Type B pancreatic cell (in vitro differentiated cells): ENCODE measurements around the gene EPOP. TPM values are rescaled to one million over a fixed set of nuclear protein-coding genes. Genes with fewer than 3 reads are reported as not detected.
"Not testable (repeated sequence)": the region's sequence is repeated elsewhere in the genome, so short reads cannot be mapped to it uniquely, and the experiment has no call there.

Source experiments
- DNase-seq: peaks from one replicate; pipeline ENCODE4 v3.0.0; 2021; ENCODE audit warnings: mixed read lengths; ENCODE audit not compliant: unreplicated experiment; ENCODE audit errors: extremely low spot score
- H3K27ac Mint-ChIP-seq: 2 replicates; pipeline ENCODE4 v1.8.0; 2021; ENCODE audit warnings: mild to moderate bottlenecking, mixed read lengths
- H3K27me3 Mint-ChIP-seq: 2 replicates; pipeline ENCODE4 v1.8.0; 2021; ENCODE audit warnings: mixed read lengths
- H3K36me3 Mint-ChIP-seq: 2 replicates; pipeline ENCODE4 v1.8.0; 2021; ENCODE audit warnings: mixed read lengths
- H3K4me1 Mint-ChIP-seq: one replicate; pipeline ENCODE4 v1.8.0; 2021; ENCODE audit warnings: mixed read lengths; ENCODE audit not compliant: unreplicated experiment
- H3K4me3 Mint-ChIP-seq: 2 replicates; pipeline ENCODE4 v1.8.0; 2021; ENCODE audit warnings: mild to moderate bottlenecking, mixed read lengths
- H3K9me3 Mint-ChIP-seq: 2 replicates; pipeline ENCODE4 v1.8.0; 2021; ENCODE audit warnings: mixed read lengths
- microRNA-seq: library from miRNA; unstranded; fragments of <30 nt; microRNA quantifications from one replicate; pipeline ENCODE4, GENCODE V29; 2020
- total RNA-seq: library from RNA; stranded (reverse); gene quantifications from 2 replicates; pipeline ENCODE4 v1.2.1, GENCODE V29; 2021; ENCODE audit warnings: low replicate concordance
- TF ChIP-seq, protein P1 (sequence below): fragments of 200-600 bp; sonication (generic); conservative IDR thresholded peaks from 2 replicates; pipeline ENCODE4 v1.5.0; 2021; ENCODE audit warnings: antibody characterized with exemption, mild to moderate bottlenecking

The EPOP gene
- total RNA-seq, 1 donor from 2014 or later = 6.2 TPM

DNA sequence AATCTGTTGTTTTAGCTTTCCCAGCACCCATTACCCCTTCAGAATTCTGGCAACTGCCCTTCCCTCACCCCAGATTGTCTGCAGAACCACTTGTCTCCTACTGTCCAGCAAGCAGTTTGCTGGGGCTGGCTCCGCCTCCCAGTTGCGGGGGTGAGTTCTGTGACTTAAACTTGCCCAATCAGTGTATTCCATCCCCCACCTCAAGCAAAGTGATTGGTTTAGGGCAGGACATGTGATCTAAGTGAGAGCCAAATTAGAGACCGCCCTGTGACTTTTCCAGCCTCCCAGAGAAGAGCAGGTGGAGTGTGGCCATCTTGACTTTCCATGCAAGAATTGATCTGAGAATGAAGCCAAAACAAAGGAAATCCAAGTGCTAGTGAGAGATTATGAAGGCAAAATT, 46.3 kb downstream of the EPOP start:
- no peak for DNase-seq
- H3K27ac Mint-ChIP-seq = no peak overlapping the region
- no peaks in the 10 kb centered on the region for H3K4me1 Mint-ChIP-seq
- H3K4me3 Mint-ChIP-seq = no peak overlapping the region
- TF ChIP-seq, protein P1, sequence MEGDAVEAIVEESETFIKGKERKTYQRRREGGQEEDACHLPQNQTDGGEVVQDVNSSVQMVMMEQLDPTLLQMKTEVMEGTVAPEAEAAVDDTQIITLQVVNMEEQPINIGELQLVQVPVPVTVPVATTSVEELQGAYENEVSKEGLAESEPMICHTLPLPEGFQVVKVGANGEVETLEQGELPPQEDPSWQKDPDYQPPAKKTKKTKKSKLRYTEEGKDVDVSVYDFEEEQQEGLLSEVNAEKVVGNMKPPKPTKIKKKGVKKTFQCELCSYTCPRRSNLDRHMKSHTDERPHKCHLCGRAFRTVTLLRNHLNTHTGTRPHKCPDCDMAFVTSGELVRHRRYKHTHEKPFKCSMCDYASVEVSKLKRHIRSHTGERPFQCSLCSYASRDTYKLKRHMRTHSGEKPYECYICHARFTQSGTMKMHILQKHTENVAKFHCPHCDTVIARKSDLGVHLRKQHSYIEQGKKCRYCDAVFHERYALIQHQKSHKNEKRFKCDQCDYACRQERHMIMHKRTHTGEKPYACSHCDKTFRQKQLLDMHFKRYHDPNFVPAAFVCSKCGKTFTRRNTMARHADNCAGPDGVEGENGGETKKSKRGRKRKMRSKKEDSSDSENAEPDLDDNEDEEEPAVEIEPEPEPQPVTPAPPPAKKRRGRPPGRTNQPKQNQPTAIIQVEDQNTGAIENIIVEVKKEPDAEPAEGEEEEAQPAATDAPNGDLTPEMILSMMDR = no peak
- H3K36me3 Mint-ChIP-seq = no peaks in the 10 kb centered on the region
- H3K27me3 Mint-ChIP-seq = no peaks in the 10 kb centered on the region
- no peaks in the 10 kb centered on the region for H3K9me3 Mint-ChIP-seq

DNA sequence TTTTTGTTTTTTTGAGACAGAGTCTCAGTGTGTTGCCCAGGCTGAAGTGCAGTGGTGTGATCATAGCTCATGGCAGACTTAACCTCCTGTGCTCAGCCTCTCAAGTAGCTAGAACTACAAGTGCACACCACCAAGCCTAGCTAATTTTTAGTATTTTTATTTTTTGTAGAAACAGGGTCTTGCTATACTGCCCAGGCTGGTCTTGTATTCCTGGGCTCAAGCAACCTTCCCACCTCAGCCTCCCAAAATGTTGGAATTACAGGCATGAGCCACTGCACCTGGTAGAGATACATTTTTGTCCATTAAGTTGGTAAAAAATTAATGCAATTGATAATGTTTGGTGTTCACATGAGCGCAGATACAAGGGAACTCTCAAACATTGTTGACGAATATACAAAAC, 46.8 kb downstream of the EPOP start:
- Mint-ChIP-seq H3K9me3 (no peaks in the 10 kb centered on the region), H3K27ac (no peak overlapping the region), H3K4me3 (no peak overlapping the region), H3K27me3 (no peaks in the 10 kb centered on the region), H3K36me3 (no peaks in the 10 kb centered on the region), H3K4me1 (no peaks in the 10 kb centered on the region)
- TF ChIP-seq, protein P1 = no peak
- no peak for DNase-seq

DNA sequence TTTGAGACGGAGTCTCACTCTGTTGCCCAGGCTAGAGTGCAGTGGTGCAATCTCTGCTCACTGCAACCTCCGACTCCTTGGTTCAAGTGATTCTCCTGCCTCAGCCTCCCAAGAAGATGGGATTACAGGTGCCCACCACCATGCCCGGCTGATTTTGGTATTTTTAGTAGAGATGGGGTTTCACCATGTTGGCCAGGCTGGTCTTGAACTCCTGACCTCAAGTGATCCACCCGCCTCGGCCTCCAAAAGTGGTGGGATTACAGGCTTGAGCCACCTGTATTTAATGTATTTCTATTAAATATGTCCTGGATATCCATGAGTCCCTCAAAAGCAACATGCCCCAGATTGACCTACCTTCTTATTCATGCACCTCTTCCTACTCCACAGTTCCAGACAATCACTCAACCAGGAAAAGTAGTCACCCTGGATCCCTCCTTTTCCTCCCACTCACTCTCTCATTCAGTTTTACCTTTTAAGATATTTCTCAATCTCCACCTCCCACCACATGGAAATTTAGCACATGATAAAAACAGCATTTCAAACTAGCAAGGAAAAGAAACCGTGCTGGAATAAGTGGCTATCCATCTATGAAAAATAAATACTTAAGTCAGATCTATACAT, 48.0 kb downstream of the EPOP start:
- not testable (repeated sequence) for H3K4me3 Mint-ChIP-seq, H3K4me1 Mint-ChIP-seq, H3K27me3 Mint-ChIP-seq, H3K27ac Mint-ChIP-seq, H3K36me3 Mint-ChIP-seq, DNase-seq, H3K9me3 Mint-ChIP-seq

DNA sequence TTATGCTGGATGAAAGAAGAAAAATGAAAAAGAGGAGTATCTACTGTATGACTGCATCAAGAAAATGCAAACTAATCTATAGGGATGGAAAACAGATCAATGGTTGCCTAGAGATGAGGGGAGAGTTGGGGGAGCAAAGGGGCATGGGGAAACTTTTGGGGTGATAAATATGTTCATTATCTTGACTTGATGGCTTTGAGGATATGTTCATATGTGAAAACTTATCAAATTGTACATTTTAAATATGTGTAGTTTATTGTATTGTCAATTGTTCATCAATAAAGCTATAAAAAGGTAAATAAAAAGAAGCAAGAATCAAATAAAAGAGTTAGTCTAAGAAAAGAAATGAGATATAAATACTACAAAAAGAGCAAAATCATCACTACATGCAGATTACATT, 49.3 kb downstream of the EPOP start:
- Mint-ChIP-seq H3K4me3 (no peak overlapping the region), H3K9me3 (no peaks in the 10 kb centered on the region), H3K27me3 (peaks cover 13% of the 10 kb centered on the region), H3K27ac (no peak overlapping the region), H3K36me3 (no peaks in the 10 kb centered on the region), H3K4me1 (peaks cover 6% of the 10 kb centered on the region)
- TF ChIP-seq, protein P1 = no peak
- DNase-seq = no peak

DNA sequence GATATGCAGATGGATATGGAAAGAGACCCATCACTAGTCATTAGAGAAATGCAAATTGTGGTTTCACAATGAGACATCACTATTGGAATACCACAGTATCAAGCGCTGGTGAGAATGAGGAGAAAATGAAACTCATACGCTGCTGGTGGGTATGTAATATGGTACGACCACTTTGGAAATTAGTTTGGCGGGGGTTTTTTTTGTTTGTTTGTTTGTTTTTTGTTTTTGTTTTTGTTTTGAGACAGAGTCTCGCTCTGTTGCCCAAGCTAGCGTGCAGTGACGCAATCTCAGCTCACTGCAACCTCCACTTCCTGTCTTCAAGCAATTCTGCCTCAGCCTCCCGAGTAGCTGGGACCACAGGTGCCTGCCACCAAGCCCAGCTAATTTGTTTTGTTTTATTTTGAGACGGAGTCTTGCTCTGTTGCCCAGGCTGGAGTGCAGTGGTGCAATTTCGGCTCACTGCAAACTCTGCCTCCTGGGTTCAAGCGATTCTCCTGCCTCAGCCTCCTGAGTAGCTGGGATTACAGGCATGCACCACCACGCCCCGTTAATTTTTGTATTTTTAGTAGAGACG, 49.9 kb downstream of the EPOP start:
- not testable (repeated sequence) for H3K4me3 Mint-ChIP-seq, H3K9me3 Mint-ChIP-seq, H3K36me3 Mint-ChIP-seq, DNase-seq, H3K27ac Mint-ChIP-seq, H3K4me1 Mint-ChIP-seq
- H3K27me3 Mint-ChIP-seq = peaks cover 13% of the 10 kb centered on the region

Small RNA genes within 50 kb of the gene (microRNA-seq; reads per million reads assigned to microRNA genes)
- gene MIR4726 = 1.4 reads per million
- gene MIR4734 = not detected

Other genes with a start within 250 kb of the EPOP start
- 114 and 333 TPM in 2 replicates for gene ARHGAP23, start 246.5 kb downstream of the EPOP start, total RNA-seq
- 8.3 and 11.9 TPM in 2 replicates for gene SRCIN1, start 69.0 kb downstream of the EPOP start, total RNA-seq
- 122 and 130 TPM in 2 replicates for gene MLLT6, start 30.3 kb upstream of the EPOP start, total RNA-seq
- gene CISD3, start 55.4 kb upstream of the EPOP start, total RNA-seq = 12.8 and 15.6 TPM in 2 replicates
- 37.6 and 74.6 TPM in 2 replicates for gene PCGF2, start 73.4 kb upstream of the EPOP start, total RNA-seq
- gene PSMB3, start 77.8 kb upstream of the EPOP start, total RNA-seq = 149 and 152 TPM in 2 replicates
- 37.0 and 72.6 TPM in 2 replicates for gene PIP4K2B, start 124.6 kb upstream of the EPOP start, total RNA-seq
- 17.7 and 19.7 TPM in 2 replicates for gene CWC25, start 150.4 kb upstream of the EPOP start, total RNA-seq
- 1,908 and 1,925 TPM in 2 replicates for gene RPL23, start 178.8 kb upstream of the EPOP start, total RNA-seq
- gene LASP1, start 195.1 kb upstream of the EPOP start, total RNA-seq = 159 and 210 TPM in 2 replicates